GM18907 (cell line): Measurements from ENCODE around the gene OXTR.

Experiments used
- ATAC-seq: cut with Tn5 transposase; IDR thresholded peaks from one replicate; pipeline ENCODE4 v1.9.1; 2021; ENCODE audit warnings: mild to moderate bottlenecking, moderate library complexity; ENCODE audit not compliant: unreplicated experiment

The OXTR gene

GRCh38 chr3:8713901-8714759, 55.3 kb downstream of the OXTR start:
- ATAC-seq, result peak; percentile 58

- no peak for ATAC-seq
Observed at GRCh38 chr3:8712908-8713255, 56.5 kb downstream of the OXTR start.

GRCh38 chr3:8712045-8712907, 57.1 kb downstream of the OXTR start:
- no peak for ATAC-seq

DNA sequence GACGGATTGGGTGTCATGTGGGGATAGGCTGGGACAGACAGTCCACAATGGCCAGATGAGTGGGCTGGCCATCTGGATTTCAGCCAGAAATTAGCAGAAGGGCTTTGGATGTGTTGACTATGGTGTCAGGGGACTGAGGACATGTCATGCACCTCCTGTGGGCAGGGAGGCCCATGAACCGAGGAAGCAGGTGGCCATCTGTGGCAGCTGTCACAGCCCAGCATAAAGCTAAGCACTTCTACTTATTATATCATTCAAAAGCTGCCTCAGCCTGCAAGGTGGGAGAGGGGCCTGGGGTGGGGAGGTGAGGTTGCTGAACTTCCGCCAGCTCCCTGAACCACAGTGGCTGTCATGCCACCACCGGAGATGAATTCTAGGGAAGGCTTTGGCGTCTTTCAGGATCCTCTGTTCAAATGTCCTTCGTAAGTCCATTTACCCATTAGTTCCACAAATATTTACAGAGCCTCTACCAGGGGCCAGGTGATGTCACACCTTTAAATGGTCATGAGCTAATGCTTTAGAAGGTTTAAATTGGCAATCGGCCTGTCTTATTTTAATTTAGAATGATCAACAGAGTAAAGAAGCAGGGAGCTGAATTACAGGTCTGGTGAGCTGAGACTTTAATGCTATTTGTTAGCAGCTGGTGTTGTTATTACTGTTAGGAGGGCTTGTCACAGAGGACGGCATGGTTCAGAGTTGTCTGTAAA, 59.5 kb downstream of the OXTR start:
- ATAC-seq, result no peak

DNA sequence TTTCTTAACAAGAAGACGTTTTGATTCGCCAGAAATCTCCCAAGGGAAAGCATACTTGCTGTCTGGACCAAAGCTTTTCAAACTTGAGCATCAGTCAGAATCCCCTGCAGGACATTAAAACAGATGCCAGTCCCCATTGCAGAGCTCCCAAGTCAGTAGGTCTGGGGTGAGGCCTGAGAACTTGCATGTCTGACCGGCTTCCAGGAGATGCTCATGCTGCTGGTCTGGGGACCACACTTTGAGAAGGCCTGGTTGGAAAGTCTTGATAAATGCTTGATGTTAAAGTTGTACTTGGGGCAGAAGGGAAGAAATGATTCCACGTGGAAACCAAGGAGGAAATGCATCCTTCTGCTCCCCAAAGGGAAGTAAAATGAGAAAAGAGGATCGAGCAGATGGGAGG, 60.1 kb downstream of the OXTR start:
- ATAC-seq, result no peak

- ATAC-seq, result no peak
Observed at GRCh38 chr3:8705575-8705974, 63.8 kb downstream of the OXTR start.

DNA sequence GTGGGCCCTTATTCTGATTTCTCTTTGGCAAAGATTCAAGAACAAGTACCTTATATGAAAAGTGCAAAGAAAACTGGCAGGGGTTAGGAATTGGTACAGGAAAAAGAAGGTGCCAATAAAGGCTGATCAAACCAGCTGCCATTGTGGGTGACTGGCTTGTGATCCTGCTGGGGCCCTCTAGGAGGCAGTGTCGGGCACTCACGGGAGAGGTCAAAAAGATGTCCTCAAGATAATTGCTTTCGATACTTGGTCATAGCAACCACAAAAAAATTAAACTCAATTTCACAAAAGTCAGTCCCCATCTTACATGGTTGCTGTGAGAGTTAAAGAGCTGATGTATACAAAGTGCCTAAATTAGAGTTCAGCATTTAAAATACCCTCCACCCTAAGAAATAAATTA, 66.9 kb downstream of the OXTR start:
- ATAC-seq, result no peak
